GM23248 (cell line): Measurements from ENCODE around the gene PDCD2. TPM values are rescaled to one million over a fixed set of nuclear protein-coding genes. Genes with fewer than 3 reads are reported as not detected.
"Not testable (repeated sequence)": the region's sequence is repeated elsewhere in the genome, so short reads cannot be mapped to it uniquely, and the experiment has no call there.

Experiments used
- DNase-seq: peaks from one replicate; pipeline ENCODE4 v3.0.0-alpha.2; 2015
- H2AFZ ChIP-seq: fragments of 200-600 bp; sonication (generic); 2 replicates; pipeline ENCODE4 v1.6.1; 2016; ENCODE audit warnings: antibody characterized with exemption
- H3F3A ChIP-seq: fragments of 200-600 bp; sonication (generic); 2 replicates; pipeline ENCODE4 v1.6.1; 2016; ENCODE audit warnings: mild to moderate bottlenecking, antibody characterized with exemption, mixed run types; ENCODE audit not compliant: insufficient read depth
- H3K27ac ChIP-seq: fragments of 200-600 bp; sonication (generic); 2 replicates; pipeline ENCODE4 v1.5.1; 2016; ENCODE audit warnings: mild to moderate bottlenecking
- H3K27me3 ChIP-seq: fragments of 200-600 bp; sonication (generic); replicated peaks from 2 replicates; pipeline ENCODE4 v1.6.1; 2016; ENCODE audit warnings: mild to moderate bottlenecking; ENCODE audit not compliant: insufficient read depth
- H3K36me3 ChIP-seq: fragments of 200-600 bp; sonication (generic); 2 replicates; pipeline ENCODE4 v1.6.1; 2016; ENCODE audit warnings: low read depth, mild to moderate bottlenecking
- H3K4me1 ChIP-seq: fragments of 200-600 bp; sonication (generic); 2 replicates; pipeline ENCODE4 v1.6.1; 2016; ENCODE audit warnings: mild to moderate bottlenecking; ENCODE audit not compliant: insufficient read depth
- H3K4me2 ChIP-seq: fragments of 200-600 bp; sonication (generic); one replicate; pipeline ENCODE4 v1.6.1; 2016; ENCODE audit warnings: mild to moderate bottlenecking; ENCODE audit not compliant: unreplicated experiment
- H3K4me3 ChIP-seq: fragments of 200-600 bp; sonication (generic); 2 replicates; pipeline ENCODE4 v1.5.1; 2016; ENCODE audit warnings: mild to moderate bottlenecking
- H3K79me2 ChIP-seq: fragments of 200-600 bp; sonication (generic); 2 replicates; pipeline ENCODE4 v1.6.1; 2016; ENCODE audit warnings: mild to moderate bottlenecking; ENCODE audit not compliant: insufficient read depth
- H3K9ac ChIP-seq: fragments of 200-600 bp; sonication (generic); 2 replicates; pipeline ENCODE4 v1.6.1; 2016; ENCODE audit warnings: mild to moderate bottlenecking
- H3K9me2 ChIP-seq: fragments of 200-600 bp; sonication (generic); 2 replicates; pipeline ENCODE4 v1.6.1; 2016; ENCODE audit warnings: mixed run types, mild to moderate bottlenecking, moderate library complexity; ENCODE audit not compliant: insufficient read depth
- H3K9me3 ChIP-seq: fragments of 200-600 bp; sonication (generic); one replicate; pipeline ENCODE4 v1.6.1; 2017; ENCODE audit warnings: low read depth
- H4K20me1 ChIP-seq: fragments of 200-600 bp; sonication (generic); 2 replicates; pipeline ENCODE4 v1.6.0; 2016; ENCODE audit not compliant: insufficient read depth
- EZH2 ChIP-seq: fragments of 200-600 bp; sonication (generic); IDR thresholded peaks from 2 replicates; pipeline ENCODE4 v1.6.1; 2018; ENCODE audit warnings: antibody characterized with exemption, mild to moderate bottlenecking; ENCODE audit not compliant: insufficient read depth, poor library complexity, severe bottlenecking
- EZH2phosphoT487 ChIP-seq: fragments of 200-600 bp; sonication (generic); IDR thresholded peaks from 2 replicates; pipeline ENCODE4 v1.6.1; 2018; ENCODE audit warnings: antibody characterized with exemption, moderate library complexity, mild to moderate bottlenecking, low read depth; ENCODE audit not compliant: insufficient read depth
- WGBS, 2 experiments: methylation state at CpG; one replicate each; pipeline ENCODE4 v1.1.6; 2015 to 2017; ENCODE audit warnings: low lambda C conversion rate in 2 of 2, low coverage in 1 of 2; ENCODE audit errors: missing lambda C conversion rate in 2 of 2; 5-methylcytosine and 5-hydroxymethylcytosine counted together
- in situ Hi-C: fragments of 300-500 bp; cut with MboI; formaldehyde crosslinking; loops from 2 replicates; pipeline ENCODE4 v1.15.0; 2020
- polyA plus RNA-seq: library from polyadenylated mRNA; unstranded; fragments of >200 nt; fragmentation: Nextera tagmentation; extraction: Ambion mirVana; gene quantifications from 2 replicates; pipeline ENCODE4 v1.2.1, GENCODE V29; 2016
- total RNA-seq: library from RNA; depleted of rRNA; stranded (reverse); fragments of >200 nt; shearing (Covaris generic); gene quantifications from 2 replicates; pipeline ENCODE4 v1.2.3, GENCODE V29; 2014; rRNA removed

Gene PDCD2, protein sequence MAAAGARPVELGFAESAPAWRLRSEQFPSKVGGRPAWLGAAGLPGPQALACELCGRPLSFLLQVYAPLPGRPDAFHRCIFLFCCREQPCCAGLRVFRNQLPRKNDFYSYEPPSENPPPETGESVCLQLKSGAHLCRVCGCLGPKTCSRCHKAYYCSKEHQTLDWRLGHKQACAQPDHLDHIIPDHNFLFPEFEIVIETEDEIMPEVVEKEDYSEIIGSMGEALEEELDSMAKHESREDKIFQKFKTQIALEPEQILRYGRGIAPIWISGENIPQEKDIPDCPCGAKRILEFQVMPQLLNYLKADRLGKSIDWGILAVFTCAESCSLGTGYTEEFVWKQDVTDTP
- total RNA-seq (74.7 and 87.7 TPM in 2 replicates), polyA plus RNA-seq (78.0 and 82.7 TPM in 2 replicates)

DNA sequence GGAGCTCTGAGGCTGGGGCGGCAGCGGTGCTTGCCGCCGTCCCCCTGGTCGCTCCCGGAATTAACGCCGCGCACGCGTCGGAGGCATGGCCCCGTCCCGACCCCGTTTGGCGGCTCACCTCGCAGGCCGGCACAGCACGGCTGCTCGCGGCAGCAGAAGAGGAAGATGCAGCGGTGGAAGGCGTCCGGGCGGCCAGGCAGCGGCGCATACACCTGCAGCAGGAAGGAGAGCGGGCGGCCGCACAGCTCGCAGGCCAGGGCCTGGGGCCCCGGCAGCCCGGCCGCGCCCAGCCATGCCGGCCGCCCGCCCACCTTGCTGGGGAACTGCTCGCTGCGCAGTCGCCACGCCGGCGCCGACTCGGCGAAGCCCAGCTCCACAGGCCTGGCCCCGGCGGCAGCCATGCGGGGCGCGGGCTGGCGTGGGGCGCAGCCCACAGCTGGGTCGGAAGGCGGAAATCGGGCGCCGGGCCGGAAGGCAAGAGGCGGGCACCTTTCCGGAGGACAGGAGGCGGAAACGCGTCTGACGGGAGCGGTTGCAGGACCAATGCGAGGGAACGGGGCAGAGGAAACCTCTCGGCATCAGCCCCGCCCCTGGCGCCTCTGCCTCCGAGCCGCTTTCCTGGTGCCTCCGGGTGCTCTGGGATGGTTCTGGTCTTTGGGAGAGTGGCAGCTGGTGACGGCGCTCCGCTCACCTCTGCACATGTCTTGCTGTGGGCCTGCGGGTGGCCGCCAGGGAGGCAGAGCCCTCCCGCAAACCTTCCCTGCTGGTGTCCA is at the start of gene PDCD2:
Gene PDCD2, minus strand, starts transcription at position 457 of the 773 bp plus-strand sequence. Its CDS starts 56 bp downstream, at position 401.
- peak; percentile 99 for DNase-seq
- no peaks in the 10 kb centered on the region for H3K27me3 ChIP-seq
- H3K9me2 ChIP-seq = no peaks in the 10 kb centered on the region
- H3K9me3 ChIP-seq = no peaks in the 10 kb centered on the region
- TF ChIP-seq EZH2 = no peak
- no peak for TF ChIP-seq EZH2phosphoT487
- H3K4me1 ChIP-seq = peaks cover 15% of the 10 kb centered on the region
- peaks cover 20% of the 10 kb centered on the region for H3K36me3 ChIP-seq
- no peaks in the 10 kb centered on the region for H4K20me1 ChIP-seq
- H3K4me3 ChIP-seq = peak within 1 kb of the TSS; percentile 99
- H3K4me2 ChIP-seq = peak within 1 kb of the TSS; percentile 99
- H3K79me2 ChIP-seq = peaks cover 44% of the 10 kb centered on the region
- H3K27ac ChIP-seq = peak within 1 kb of the TSS; percentile 69
- in situ Hi-C loops = no loop called here
- H2AFZ ChIP-seq = peak within 1 kb of the TSS; percentile 100
- H3F3A ChIP-seq = peaks cover 33% of the 10 kb centered on the region
- 1 to 2% methylated on average over 54 to 62 of the region's 81 CpGs for WGBS, 2 experiments
- H3K9ac ChIP-seq = peak within 1 kb of the TSS; percentile 91

- H3K27me3 ChIP-seq, H3K4me2 ChIP-seq, H3K36me3 ChIP-seq, H3K9ac ChIP-seq, H3K9me3 ChIP-seq, H3F3A ChIP-seq, DNase-seq, H3K4me1 ChIP-seq, H4K20me1 ChIP-seq, H3K4me3 ChIP-seq, H3K79me2 ChIP-seq, H3K9me2 ChIP-seq, H2AFZ ChIP-seq, in situ Hi-C loops, H3K27ac ChIP-seq: not testable (repeated sequence)
- no CpG with 5 or more reads among the region's 1 CpG for WGBS, 2 experiments
Measured at GRCh38 chr6:170616020-170616554, 31.6 kb upstream of the PDCD2 start.

GRCh38 chr6:170612256-170612804 is 27.9 kb upstream of the PDCD2 start:
- H3K4me1 ChIP-seq, H4K20me1 ChIP-seq, H2AFZ ChIP-seq, H3K79me2 ChIP-seq, H3K4me3 ChIP-seq, H3K27me3 ChIP-seq, DNase-seq, H3K9ac ChIP-seq, H3K9me3 ChIP-seq, H3K36me3 ChIP-seq, H3F3A ChIP-seq, in situ Hi-C loops, H3K27ac ChIP-seq, H3K9me2 ChIP-seq, H3K4me2 ChIP-seq: not testable (repeated sequence)
- 10 to 14% methylated on average over 12 to 21 of the region's 55 CpGs for WGBS, 2 experiments

DNA sequence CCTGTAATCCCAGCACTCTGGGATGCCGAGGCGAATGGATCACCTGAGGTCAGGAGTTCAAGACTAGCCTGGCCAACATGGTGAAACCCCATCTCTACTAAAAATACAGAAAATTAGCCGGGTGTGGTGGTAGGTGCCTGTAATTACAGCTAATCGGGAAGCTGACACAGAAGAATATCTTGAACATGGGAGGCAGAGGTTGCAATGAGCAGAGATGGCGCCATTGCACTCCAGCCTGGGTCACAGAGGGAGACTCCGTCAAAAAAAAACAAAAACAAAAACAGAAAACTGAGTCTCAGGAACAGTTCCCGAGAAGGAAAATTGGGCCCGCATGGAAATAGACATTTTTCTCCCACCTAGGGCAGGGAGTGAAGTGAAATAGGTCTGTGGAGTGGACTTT is 24.8 kb upstream of the PDCD2 start:
- H3K9me2 ChIP-seq, H3K9ac ChIP-seq, H3K9me3 ChIP-seq, H3K4me1 ChIP-seq, H3K79me2 ChIP-seq, H2AFZ ChIP-seq, DNase-seq, H3K4me3 ChIP-seq, in situ Hi-C loops, H4K20me1 ChIP-seq, H3F3A ChIP-seq, H3K27ac ChIP-seq, H3K4me2 ChIP-seq, H3K36me3 ChIP-seq: not testable (repeated sequence)
- H3K27me3 ChIP-seq = peaks cover 12% of the 10 kb centered on the region
- 57 to 58% methylated on average over 8 of the region's 8 CpGs for WGBS, 2 experiments
